NCI-H2081 (cell line): ENCODE data around the gene CST4.
"Not testable (repeated sequence)": the region's sequence is repeated elsewhere in the genome, so short reads cannot be mapped to it uniquely, and the experiment has no call there.

Experiments used
- DNase-seq, 2 experiments: peaks; one replicate each; lab custom pipeline; 2025; lab: John Stamatoyannopoulos, UW

CST4 gene, protein sequence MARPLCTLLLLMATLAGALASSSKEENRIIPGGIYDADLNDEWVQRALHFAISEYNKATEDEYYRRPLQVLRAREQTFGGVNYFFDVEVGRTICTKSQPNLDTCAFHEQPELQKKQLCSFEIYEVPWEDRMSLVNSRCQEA

DNA sequence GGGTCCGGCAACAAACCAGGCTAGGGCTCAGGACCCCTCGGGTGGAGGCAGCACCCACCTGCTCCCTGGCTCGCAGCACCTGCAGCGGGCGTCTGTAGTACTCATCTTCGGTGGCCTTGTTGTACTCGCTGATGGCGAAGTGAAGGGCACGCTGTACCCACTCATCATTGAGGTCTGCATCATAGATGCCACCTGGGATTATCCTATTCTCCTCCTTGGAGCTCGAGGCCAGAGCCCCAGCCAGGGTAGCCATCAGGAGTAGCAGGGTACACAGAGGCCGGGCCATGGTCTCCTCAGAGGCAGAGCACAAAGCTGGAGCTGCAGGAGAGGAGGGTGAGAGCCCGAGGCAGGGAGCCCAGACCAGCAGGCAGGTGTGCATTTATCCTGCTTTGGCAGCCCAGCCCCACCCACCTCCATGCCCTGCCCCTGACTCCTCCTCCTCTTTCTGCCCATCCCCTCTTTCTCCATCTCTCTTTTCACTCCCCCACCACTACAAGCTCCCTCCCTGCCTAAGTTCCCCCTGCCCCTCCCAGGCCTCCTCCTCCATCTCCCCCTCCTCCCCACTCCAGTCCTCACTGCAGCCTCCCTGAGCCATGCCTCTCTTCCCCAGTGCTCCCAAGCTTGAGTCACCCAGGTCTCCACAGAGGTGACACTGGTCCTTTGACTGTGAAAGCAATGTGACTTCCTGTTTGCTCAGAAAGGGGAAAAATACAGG lies at the start of gene CST4:
CST4 (minus strand) TSS at position 355 of the 715 bp plus-strand sequence; CDS start at position 286, 69 bp downstream.
- DNase-seq = not testable (repeated sequence)

DNA sequence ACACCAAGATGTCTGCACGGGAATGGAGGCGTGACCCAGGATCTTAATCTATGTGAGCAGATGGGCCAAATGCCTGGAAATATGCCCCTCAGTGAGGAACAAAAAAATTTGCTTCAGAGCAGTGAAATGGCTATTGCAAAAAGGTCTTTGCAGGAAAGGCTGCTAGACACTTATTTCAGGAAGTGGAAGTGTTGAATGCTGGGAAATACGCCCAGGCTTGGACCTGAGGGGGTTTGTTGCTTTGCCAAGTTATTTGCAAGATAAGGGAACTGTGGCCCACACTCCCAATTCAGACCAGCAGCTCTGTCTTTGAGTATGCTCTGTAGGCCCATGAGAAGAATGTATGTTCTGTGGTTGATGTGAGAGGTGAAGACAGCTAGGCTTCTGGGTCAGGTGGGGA lies 46.6 kb upstream of the CST4 start:
- DNase-seq = not testable (repeated sequence)

DNA sequence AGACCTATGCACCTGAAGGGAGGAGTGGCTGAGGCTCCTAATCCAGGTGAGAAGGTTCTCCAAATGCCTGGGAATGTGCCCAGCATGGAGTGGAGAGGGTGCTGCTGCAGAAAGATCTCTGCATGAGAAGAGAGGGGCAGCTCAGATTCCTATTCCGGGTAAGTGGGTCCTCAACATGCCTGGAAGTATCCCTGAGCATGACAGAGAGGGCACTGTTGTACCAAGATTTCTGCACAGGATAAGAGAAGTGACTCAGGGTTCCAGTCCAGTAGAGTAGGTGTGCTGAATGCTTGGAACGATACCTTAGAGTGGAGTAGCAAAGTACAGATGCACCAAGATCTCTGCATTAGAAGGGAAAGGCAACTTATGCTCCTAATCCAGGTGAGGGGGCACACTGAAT lies 46.1 kb upstream of the CST4 start:
- not testable (repeated sequence) for DNase-seq

DNA sequence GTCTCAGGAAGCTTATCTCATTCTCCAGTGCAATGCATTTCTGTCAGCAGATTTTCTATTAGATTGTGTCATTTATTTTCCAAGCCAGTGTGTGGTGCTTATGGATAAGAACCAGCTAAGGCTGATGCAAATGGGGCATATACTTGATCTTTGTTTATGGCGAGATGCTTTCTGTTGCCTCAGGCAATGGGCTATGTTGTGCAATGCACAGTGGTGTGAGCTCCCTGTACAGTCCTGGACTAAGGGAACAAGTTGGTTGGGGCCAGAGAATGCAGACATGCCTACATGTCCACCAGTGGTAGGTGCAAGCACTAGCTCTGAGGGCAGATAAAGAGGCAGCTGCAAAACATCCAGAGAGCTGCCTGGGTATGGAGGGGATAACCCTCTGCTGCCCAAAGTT lies 45.6 kb upstream of the CST4 start:
- DNase-seq = not testable (repeated sequence)

DNA sequence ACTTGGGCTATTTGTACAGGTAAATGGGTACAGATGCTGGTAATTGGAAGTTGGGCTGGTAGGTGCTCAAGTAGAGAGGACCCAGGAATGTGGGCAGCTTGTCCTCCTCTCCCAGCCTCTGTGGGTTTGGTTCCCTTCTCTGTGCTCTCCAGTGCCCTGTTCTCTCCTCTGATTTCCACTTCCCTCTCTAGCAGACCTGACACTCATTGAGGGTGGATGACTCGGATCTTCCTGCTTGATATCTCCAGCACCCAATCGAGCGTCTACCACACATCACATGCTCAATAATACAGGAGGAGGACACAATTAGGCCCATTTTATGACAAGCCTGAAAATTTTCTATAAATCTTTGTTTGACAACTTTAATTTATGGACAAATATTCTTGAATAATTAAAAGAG lies 38.2 kb upstream of the CST4 start:
- DNase-seq = no peak

DNA sequence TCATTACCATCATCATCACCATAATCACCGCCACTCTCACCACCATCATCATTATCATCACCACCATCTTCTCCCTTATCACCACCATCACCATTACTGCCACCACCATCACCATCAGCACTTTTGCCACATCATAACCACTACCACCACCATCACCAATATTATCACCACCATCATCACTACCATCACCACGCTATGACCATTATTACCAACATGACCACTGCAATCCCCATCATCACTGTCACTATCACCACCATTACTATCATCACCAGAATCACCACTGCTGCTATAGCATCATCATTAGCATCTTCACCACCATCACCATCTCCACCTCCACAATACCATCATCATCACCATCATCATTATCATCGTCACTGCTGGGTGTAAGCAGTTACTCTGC lies 36.3 kb upstream of the CST4 start:
- DNase-seq = no peak

DNA sequence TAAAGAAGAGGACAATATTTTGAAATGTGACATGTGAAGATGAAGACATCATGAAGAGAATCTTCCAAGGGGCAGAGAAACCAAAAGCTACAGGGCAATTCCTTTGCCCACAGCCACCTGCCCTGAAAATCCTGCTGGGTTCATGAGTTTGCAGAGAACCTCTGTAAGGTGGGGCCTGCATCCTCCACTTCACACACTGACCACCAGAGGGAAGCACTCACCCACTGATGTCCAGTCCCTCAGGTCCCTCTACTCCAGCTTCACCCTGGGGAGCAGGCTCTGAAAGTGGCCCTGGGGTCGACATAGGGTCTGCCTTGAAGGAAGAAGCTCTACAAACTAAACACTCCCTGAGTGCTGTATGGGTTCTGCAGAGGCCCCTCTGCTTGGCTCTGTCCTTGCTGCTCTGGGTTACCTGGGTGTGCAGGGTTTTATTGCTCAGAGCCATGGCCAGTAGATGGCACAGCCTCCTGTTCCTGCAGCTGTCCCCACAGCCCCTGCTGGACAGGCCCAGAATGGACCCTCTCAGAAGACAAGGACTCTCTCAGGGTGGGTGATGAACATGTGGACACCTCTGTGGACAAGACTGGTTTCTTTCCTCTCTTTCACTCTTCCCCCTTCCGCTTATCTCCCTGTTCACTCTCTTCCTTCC lies 34.9 kb upstream of the CST4 start:
- not testable (repeated sequence) for DNase-seq

DNA sequence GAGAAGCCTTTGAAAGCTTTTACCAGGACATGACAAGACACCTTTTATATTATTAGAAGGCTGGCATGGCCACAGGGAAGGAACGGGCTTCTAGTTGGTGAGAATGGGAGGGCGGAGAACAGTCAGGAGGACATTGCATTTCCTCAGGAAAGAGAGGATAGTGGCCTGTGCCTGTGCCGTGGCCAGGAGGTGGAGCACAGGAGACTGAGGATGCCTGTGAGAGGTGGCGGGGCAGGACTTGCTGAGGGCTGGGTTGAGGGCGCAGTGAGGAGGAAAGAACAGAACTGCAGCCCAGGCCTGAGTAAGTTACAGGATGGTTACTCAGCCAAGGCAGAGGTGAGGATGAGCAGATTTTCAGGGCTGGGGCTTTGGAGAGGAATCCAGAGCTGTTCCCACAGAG lies 34.0 kb upstream of the CST4 start:
- not testable (repeated sequence) for DNase-seq

DNA sequence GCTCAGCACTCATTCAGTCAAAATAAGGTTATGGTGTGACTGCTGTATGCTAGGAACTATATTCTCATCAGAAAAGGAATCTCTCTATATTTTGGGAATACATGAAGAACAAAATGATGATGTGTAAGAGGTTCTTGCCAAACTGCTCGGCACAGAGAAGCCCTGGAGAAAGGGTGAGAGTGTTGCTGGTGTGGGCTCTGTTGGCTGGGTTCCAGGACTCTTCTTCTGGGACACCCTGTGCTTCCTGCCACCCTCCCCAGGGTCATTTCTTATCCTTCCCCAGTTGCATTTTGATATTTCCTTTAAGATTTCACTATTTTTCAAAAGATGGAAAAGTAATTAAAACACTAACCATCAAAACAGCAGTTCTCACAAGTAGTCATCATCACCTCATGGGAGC lies 33.1 kb upstream of the CST4 start:
- DNase-seq = no peak

DNA sequence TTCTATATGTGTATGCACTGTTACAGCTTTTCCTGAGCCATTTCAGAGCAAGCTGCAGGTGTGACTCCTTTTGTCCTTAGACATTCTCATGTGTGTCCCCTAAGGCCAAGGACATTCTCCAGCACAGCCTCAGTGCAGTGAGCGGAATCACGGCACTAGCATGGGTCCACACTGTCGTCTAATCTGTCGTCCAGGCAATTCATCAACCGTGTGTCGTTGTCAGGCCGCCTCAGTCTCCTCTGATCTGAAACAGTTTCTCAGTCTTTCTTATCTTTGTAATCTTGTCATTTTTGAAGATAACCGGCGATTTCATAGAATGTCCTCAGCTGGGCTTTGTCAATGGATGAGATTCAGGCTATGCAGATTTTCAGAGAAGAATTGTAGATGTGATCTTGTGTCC lies 30.5 kb upstream of the CST4 start:
- DNase-seq = not testable (repeated sequence)

DNA sequence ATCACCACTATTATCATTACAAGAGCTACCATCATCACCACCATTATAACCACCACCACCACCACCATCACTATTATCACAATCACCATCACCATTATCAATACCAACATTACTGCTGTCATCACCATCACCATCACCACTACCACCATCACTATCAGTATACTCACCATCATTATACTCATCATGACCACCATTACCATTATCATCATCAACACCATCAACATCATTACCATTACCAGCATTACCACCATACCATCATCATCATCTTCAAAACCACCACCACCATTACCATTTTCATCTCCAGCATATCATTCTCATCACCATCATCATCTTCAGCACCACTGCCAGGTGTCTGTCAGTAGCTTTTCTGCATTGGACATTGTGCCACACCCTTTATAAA lies 22.9 kb upstream of the CST4 start:
- not testable (repeated sequence) for DNase-seq

DNA sequence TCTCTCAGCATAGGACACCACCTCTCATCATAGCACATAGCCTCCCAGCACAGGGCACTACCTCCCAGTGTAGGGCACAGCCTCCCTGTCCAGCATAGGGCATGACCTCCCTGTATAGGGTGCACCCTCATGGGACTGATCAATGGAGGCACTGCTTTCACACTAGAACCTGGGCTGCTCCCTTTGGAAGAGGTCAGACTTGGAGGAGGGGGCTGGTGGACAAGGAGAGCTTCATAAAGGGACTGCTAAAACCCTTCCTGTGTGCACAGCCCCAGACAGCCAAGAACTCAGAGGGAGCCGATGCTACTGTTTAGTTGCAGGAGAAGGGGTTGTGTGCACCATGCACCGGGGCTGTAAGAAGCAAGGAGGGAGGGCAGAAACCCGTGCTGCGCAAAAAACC lies 21.9 kb upstream of the CST4 start:
- no peak for DNase-seq

DNA sequence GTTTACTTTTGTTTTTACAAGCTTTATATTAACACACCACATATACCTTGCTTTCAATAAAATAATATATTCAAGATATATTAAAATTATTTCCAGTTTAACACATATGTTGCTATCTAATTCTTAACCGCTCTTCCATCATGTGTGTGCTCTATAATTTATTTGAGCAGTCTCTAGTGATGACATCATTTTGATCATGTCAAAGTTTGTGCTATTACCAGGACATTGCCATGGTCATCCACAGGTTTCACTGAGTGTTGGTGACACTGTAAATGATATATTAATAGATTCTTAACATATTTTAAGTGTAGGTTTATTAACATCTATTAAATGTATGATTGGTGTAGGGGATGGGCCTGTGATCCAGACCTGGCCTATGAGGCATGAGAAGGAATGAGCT lies 17.1 kb upstream of the CST4 start:
- DNase-seq = no peak

DNA sequence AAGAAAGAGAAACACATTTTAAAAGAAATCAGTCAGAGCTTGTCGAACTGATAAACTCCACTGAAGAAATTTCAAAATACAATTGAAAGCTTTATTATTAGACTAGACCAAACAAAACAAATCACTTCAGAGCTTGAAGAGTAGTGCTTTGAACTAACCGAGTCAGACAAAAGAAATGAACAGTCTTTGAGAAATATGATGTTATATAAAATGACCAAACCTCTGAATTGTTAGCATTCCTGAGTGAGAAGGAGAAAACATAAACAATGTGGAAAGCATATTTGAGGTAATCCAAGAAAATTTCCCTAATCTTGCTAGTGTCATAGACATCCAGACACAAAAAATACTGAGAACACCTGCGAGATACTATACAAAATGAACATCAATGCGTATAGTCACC lies 13.2 kb upstream of the CST4 start:
- no peak for DNase-seq

DNA sequence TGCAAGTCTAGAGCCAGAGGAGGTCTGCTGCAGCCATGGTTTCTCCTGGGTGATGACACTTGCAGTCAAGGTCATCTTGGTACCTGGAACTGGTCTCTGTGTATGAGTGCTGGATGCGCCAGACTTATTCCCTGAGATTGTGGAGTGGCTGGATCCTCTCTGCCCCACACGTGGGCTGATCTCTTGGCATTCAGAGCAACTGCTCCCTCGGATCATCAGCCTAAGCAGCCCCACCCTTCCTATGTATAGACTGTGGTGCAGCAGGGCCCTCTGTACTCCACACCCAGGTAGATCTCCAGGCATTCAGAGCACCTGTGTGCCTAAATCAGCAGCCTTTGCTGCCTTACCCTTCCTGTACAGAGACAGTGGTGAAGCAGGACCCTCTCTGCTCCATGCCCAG lies 12.1 kb upstream of the CST4 start:
- DNase-seq = no peak

DNA sequence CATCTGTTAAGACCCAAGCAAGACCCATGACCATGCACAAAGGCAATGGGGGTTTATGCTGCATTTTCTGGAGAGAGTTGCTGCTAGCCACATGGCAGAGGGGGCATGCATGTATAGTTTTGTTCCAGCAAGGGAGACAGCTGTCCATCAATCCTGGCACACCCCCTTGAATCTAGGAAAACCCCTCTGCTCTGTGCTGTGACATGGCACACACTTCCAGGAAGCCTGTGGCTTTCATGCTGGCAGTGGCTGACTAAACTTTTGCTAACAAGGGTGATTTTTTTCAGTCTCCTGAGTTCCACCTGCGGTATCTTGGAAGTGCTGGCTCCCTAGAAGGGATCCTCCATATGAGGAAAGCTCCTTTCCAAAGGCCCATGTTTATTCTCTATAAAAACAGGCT lies 9.1 kb upstream of the CST4 start:
- no peak for DNase-seq

DNA sequence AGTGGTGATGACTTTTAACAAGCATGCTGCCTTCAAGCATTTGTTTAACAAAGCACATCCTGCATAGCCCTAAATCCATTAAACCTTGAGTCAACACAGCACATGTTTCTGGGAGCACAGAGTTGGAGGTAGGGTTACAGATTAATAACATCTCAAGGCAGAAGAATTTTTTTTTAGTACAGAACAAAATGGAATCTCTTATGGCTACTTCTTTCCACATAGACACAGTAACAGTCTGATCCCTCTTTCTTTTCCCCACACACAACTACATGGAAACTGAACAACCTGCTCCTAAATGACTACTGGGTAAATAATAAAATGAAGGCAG lies 6.2 kb upstream of the CST4 start:
- not testable (repeated sequence) for DNase-seq

DNA sequence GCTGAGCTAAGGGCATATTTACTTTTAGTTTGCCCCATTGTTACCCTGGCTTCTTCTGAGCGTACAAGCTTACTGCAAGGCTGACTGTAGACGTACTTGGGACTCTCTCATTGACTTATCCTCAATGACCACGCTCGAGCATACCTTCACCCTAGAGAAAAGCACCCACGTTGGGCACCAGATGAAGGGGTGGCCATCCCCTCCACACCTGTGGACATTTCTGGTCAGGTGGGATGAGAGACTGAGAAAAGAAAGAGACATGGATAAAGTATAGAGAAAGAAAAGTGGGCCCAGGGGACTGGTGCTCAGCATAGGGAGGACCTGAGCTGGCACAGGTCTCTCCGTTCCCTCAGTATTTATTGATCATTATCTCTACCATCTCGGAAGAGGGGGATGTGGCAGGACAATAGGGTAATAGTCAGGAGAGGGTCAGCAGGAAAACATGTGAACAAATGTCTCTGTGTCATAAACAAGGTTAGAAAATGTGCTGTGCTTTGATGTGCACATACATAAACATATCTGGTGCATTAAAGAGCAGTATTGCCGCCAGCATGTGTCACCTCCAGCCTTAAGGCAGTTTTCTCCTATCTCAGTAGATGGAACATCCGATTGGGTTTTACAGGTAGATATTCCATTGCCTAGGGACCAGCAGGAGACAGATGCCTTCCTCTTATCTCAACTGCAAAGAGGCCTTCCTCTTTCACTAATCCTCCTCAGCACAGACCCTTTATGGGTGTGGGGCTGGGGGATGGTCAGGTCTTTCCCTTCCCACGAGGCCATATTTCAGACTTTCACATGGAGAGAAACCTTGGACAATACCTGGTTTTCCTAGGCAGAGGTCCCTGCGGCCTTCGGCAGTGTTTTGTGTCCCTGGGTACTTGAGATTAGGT lies 5.6 kb upstream of the CST4 start:
- not testable (repeated sequence) for DNase-seq

DNA sequence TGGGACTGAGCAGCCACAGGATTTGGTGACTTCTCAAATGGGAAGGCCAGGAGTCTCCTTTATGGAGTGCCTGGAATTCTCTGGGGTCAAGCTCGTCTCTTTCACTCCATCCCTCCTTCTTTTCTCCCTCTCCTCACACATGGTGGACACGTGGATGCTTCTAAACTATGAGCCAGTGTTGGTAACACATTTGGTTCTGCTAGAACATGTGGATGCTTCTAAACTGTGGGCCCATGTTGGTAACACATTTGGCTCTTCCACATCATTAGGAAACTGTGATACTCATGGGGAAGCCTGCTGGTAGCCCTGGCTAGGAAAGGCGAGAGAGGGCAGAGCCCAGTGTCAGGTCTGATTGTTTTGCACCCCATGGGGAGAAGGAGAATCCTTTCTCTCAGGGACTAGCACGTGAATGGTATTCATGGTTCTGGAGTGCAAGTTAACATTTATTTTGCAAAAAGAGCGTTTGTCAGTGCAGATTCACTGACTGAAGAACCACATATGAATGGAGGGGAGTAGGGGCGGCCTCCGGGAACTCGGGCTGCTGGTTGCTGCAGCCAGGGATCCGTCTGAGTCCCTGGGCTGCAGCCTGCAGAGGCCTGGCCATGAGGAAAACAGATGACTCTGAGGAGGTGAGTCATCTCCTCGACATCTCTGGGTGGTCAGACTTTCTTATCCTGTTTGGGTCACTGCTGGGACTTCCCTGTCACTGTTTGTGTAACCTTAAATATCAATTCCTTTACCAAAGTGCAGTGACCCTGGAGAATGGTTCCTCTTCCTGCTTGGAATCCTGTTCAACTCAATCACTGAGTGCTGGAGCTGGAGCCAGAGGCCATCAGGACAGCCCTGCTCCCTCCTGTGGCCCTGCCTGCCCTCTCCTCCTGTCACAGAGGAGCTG lies 4.1 kb upstream of the CST4 start:
- not testable (repeated sequence) for DNase-seq

DNA sequence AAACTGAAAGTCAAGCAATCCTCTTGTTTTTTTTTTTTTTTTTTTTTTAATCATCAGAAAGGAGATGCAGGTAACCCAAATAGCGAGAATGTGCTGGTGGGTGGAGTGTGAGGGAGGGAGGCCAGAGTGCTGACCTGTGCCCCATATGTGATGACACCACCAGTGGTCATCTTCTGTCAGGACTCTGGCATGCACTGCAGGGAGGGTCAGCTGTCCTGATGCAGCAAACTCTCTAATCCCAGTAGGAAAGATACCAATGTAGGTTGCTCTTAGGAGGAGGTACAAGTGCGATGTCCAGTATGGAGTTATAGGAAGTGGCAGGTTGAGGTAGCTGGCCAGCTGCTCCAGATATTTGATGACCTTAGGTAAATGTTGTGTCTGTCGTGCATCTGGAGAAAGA lies 2.8 kb upstream of the CST4 start:
- no peak for DNase-seq

DNA sequence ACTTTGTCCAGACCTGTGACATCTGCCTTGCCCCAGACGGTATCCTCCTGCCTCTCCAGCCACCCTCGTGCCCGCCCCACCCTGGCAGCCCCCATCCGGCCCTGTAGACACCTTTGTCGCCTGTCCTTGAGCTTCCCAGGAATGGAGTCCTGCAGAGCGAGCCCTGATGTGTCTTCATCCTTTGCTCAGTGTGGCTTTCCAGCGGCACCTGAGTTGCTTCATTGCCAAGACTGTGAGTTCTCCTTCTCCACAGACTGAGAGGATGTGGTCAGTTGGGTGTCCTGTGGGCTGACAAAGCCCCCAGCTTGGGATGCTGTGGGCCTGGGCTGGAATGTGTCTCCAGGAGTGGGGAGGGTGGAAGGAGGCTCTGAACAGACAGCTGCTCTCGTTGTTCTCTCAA lies 1.7 kb upstream of the CST4 start:
- DNase-seq = no peak

DNA sequence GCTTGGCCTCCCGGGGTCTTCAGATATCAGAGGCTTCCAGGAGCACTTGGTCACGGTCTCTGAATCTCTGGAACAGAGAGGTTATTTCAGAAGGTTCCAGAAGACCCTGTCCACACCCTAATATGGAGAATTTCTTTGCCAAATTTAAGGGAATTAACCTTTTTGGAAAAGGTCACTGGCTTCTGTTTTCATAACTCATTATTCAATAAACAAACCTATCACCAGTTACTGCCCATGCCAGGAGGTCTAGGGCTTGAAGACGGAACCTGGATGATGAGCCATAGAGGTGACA lies 507 bp upstream of the CST4 start:
- DNase-seq = no peak
